GM12878 (cell line): ENCODE results near the gene ATP6V0C. TPM values are rescaled to one million over a fixed set of nuclear protein-coding genes. Genes with fewer than 3 reads are reported as not detected.

Source experiments
- ATAC-seq: fragments of 200-7000 bp; cut with Tn5 transposase; 3 replicates; pipeline ENCODE4 v1.9.1; 2020; ENCODE audit warnings: mild to moderate bottlenecking, moderate library complexity
- BruUV-seq: library from RNA; stranded (reverse); fragments of 400-500 nt; replicated peaks from 2 replicates; lab custom pipeline; 2021; lab: Mats Ljungman, UMichigan
- CTCF ChIA-PET: fragments of 300-600 bp; sonication (Branson Sonifier 250); formaldehyde crosslinking; extraction: SDS; loops from one replicate; lab custom pipeline; 2021; ENCODE audit warnings: inconsistent platforms; lab: Yijun Ruan, JAX
- POLR2A ChIA-PET: fragments of 350-600 bp; formaldehyde crosslinking; extraction: SDS; loops from one replicate; lab custom pipeline; 2021; ENCODE audit warnings: inconsistent platforms; lab: Charles Lee
- RAD21 ChIA-PET: fragments of 300-600 bp; sonication (Branson Sonifier 250); formaldehyde crosslinking; loops from one replicate; lab custom pipeline; 2023; ENCODE audit warnings: antibody characterized with exemption; ENCODE audit not compliant: unreplicated experiment; lab: Charles Lee
- SMC1A ChIA-PET: fragments of 300-600 bp; sonication (Branson Sonifier 250); formaldehyde crosslinking; loops from one replicate; lab custom pipeline; 2023; ENCODE audit not compliant: unreplicated experiment, uncharacterized antibody; lab: Charles Lee
- DNase-seq: peaks from one replicate; pipeline ENCODE4 v3.0.0-alpha.2; 2011; ENCODE audit warnings: low read depth, low spot score
- FAIRE-seq: peaks from 3 replicates; lab custom pipeline; 2011; peaks lifted over from hg19 to GRCh38; lab: Jason Lieb, UNC
- H2AFZ ChIP-seq: 2 replicates; pipeline ENCODE4 v1.6.0; 2011; ENCODE audit warnings: low read depth, low read length, control low read depth; ENCODE audit not compliant: control insufficient read depth
- H3K27ac ChIP-seq: 2 replicates; pipeline ENCODE4 v1.5.1; 2011; ENCODE audit warnings: control low read depth; ENCODE audit not compliant: control insufficient read depth, insufficient read depth
- H3K27me3 ChIP-seq, 2 experiments: replicated peaks in 1 of 2; 2 replicates each; pipeline versions ENCODE4 v1.6.0 to v1.6.1; 2011; ENCODE audit warnings: low read length in 1 of 2; ENCODE audit not compliant: control insufficient read depth in 2 of 2, insufficient read depth in 2 of 2
- H3K36me3 ChIP-seq, 2 experiments: 2 replicates each; pipeline ENCODE4 v1.5.1; 2011; ENCODE audit warnings: low read length in 1 of 2; ENCODE audit not compliant: control insufficient read depth in 2 of 2, insufficient read depth in 2 of 2
- H3K4me1 ChIP-seq: 2 replicates; pipeline ENCODE4 v1.6.1; 2011; ENCODE audit warnings: mild to moderate bottlenecking, low read length, moderate library complexity, mixed read lengths; ENCODE audit not compliant: control insufficient read depth, insufficient read depth
- H3K4me2 ChIP-seq: 2 replicates; pipeline ENCODE4 v1.6.0; 2011; ENCODE audit warnings: control low read depth; ENCODE audit not compliant: control insufficient read depth, insufficient read depth
- H3K4me3 ChIP-seq: fragments of 200-600 bp; sonication (generic); 2 replicates; pipeline ENCODE4 v1.5.1; 2016
- H3K79me2 ChIP-seq: 2 replicates; pipeline ENCODE4 v1.6.0; 2011; ENCODE audit warnings: low read length; ENCODE audit not compliant: control insufficient read depth, insufficient read depth
- H3K9ac ChIP-seq: 2 replicates; pipeline ENCODE4 v1.8.0; 2011; ENCODE audit warnings: low read length, control low read depth, mixed read lengths; ENCODE audit not compliant: control insufficient read depth, insufficient read depth
- H3K9me3 ChIP-seq: replicated peaks from 3 replicates; pipeline ENCODE4 v1.5.1; 2011; ENCODE audit warnings: mild to moderate bottlenecking, low read length; ENCODE audit not compliant: control insufficient read depth, insufficient read depth
- H4K20me1 ChIP-seq: 2 replicates; pipeline ENCODE4 v1.6.0; 2011; ENCODE audit not compliant: control insufficient read depth, insufficient read depth
- BACH1 ChIP-seq: fragments of 450-650 bp; IDR thresholded peaks from 2 replicates; pipeline ENCODE4 v1.6.1; 2017; ENCODE audit warnings: mild to moderate bottlenecking, borderline replicate concordance
- BCL11A ChIP-seq: IDR thresholded peaks from 2 replicates; pipeline ENCODE4 v1.6.1; 2011; ENCODE audit warnings: low read depth, low read length
- BRCA1 ChIP-seq: IDR thresholded peaks from 2 replicates; pipeline ENCODE4 v1.6.1; 2011; ENCODE audit warnings: low read depth, low read length, improper control_type of control experiment
- HDGF ChIP-seq: fragments of 450-650 bp; IDR thresholded peaks from 2 replicates; pipeline ENCODE4 v1.6.1; 2016; ENCODE audit warnings: antibody characterized with exemption
- IKZF2 ChIP-seq, 2 experiments: fragments of 450-650 bp; IDR thresholded peaks; 2 replicates each; pipeline ENCODE4 v1.6.1; 2017; ENCODE audit warnings: mild to moderate bottlenecking in 2 of 2, moderate library complexity in 2 of 2
- IRF4 ChIP-seq: IDR thresholded peaks from 2 replicates; pipeline ENCODE4 v1.6.1; 2011; ENCODE audit warnings: low read depth, low read length
- RCOR1 ChIP-seq: conservative IDR thresholded peaks from 2 replicates; pipeline ENCODE4 v1.6.1; 2012; ENCODE audit warnings: low read depth, low read length, improper control_type of control experiment
- SP1 ChIP-seq: IDR thresholded peaks from one replicate; pipeline ENCODE4 v1.6.1; 2011; ENCODE audit warnings: low read depth, low read length
- TCF12 ChIP-seq: IDR thresholded peaks from 2 replicates; pipeline ENCODE4 v1.6.1; 2011; ENCODE audit warnings: low read depth, mild to moderate bottlenecking, low read length
- WGBS: methylation state at CpG from one replicate; pipeline ENCODE4 v1.1.6; 2016; ENCODE audit warnings: low lambda C conversion rate; ENCODE audit not compliant: insufficient replicate concordance, insufficient coverage; ENCODE audit errors: missing lambda C conversion rate; 5-methylcytosine and 5-hydroxymethylcytosine counted together
- in situ Hi-C: fragments of 300-500 bp; cut with MboI; formaldehyde crosslinking; loops from 9 replicates; pipeline ENCODE4 v1.14.3; 2018; ENCODE audit warnings: mixed read lengths
- intact Hi-C: fragments of 100-400 bp; cut with micrococcal nuclease; formaldehyde crosslinking; loops from one replicate; pipeline ENCODE4 v1.14.2; 2022; ENCODE audit not compliant: unreplicated experiment
- polyA plus RNA-seq, 11 experiments: library from polyadenylated mRNA; depleted of rRNA in 4 of 11; unstranded in 6 of 11; stranded (reverse) in 5 of 11; fragments of >200 nt; fragmentation: Nextera tagmentation in 4 of 11; fragmentation: Illumina TruSeq in 1 of 11; extraction: Ambion mirVana in 4 of 11; extraction: Trizol in 1 of 11; gene quantifications; 1 replicate in 1 of 11; 2 replicates in 10 of 11; pipeline versions ENCODE4 v1.2.1 to v1.2.3, GENCODE V29; 2011 to 2016; ENCODE audit warnings: inconsistent platforms in 2 of 11, missing spikeins in 2 of 11, low read depth in 1 of 11
- total RNA-seq, 4 experiments: library from RNA; depleted of rRNA in 3 of 4; stranded (reverse); fragments of >200 nt in 3 of 4; fragmentation: Illumina TruSeq in 1 of 4; extraction: Trizol in 1 of 4; gene quantifications; 2 replicates each; pipeline versions ENCODE4 v1.2.1 to v1.2.3, GENCODE V29; 2013 to 2021
- TF ChIP-seq, protein P1 (sequence below): IDR thresholded peaks from 2 replicates; pipeline ENCODE4 v1.6.1; 2012; ENCODE audit warnings: low read length, inconsistent platforms
- TF ChIP-seq, protein P2 (sequence below): fragments of 450-650 bp; IDR thresholded peaks from 2 replicates; pipeline ENCODE4 v1.6.1; 2017; ENCODE audit warnings: mild to moderate bottlenecking, moderate library complexity
- TF ChIP-seq, protein P3 (sequence below): IDR thresholded peaks from 2 replicates; pipeline ENCODE4 v1.6.1; 2012; ENCODE audit warnings: low read depth, low read length, improper control_type of control experiment
- TF ChIP-seq, protein P4 (sequence below): IDR thresholded peaks from 2 replicates; pipeline ENCODE4 v1.6.1; 2011; ENCODE audit warnings: borderline replicate concordance, low read depth, mild to moderate bottlenecking, moderate library complexity, low read length; ENCODE audit not compliant: insufficient read depth, poor library complexity, severe bottlenecking

The ATP6V0C gene
- total and polyA plus RNA-seq, 10 of the 15 experiments (the other 5 are each of a cell fraction or from before 2014, with no cell fraction given) = 2.4 to 135 (median 18.4) TPM

DNA sequence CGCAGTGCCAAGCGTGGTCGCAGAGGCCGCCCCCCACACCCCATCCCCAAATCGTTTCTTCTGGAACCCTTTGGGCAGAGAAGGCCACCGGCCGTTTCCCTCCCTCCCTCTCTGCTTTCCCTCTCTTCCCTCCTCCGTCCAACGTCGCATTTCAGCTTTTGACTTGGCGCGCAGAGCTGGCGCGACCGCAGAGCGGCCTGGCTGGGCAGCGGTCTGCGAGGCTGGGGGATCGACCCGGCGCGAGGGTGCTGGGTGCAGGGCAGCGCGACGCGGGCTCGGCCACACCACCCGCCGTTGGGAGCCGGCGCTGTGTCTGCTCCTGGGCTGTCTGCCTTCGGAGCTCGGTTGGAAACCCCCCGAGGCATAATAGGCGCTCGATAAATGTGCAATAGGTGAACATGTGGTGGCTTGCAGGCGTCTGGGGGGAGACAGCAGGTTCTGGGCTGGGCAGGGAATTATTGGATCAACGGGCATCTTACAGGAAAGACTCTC lies 45.5 kb upstream of the ATP6V0C start (continued):
- no peak for TF ChIP-seq BRCA1
- TF ChIP-seq, all 136 proteins: peak for 11

DNA sequence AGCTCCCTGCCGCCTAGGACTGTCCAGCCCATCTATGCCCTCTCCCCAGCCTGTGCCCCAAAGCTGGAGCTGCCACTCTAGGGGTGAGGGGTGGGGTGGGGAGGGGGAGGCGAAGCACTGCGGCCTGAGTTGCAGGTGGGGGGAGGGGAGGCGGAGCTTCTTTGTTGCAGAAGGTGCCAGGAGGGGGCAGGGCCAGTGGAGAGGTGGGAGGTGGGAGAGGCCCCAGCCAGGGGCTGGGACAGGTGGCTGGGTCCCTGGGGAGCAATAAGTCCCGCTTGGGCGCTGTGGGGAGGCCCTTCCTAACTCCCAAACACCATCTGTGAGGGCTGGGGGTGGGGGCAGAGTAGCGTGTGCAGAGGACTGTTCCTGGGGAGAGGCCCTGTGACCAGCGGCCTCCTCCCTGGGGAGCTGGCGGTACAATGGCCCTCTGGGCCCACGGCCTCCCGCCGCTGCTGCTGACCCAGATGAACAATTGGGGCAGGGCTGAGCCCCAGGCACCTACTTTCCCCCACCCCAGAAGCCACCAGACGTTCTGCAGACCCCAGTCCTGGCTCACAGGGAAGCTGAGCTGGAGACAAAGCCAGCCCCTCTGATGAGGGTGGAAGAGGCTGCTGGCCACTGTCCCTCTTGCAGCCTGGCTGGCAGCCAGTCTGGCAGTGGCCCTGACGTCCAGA lies 44.9 kb upstream of the ATP6V0C start:
- Histone ChIP-seq H3K27ac (peak overlapping the region; percentile 24; the same call in 1 of the 2 replicates), H3K4me1 (peaks cover 17% of the 10 kb centered on the region), H3K9me3 (no peaks in the 10 kb centered on the region), H3K4me3 (peak overlapping the region; percentile 72; the same call in 1 of the 2 replicates), H3K27me3 (peaks cover 0 to 2% of the 10 kb centered on the region in 2 experiments; a peak in 1 of 4 replicates), H3K9ac (peak overlapping the region; percentile 24), H2AFZ (peak overlapping the region; percentile 24; the same call in 1 of the 2 replicates), H3K36me3 (no peaks in the 10 kb centered on the region), H4K20me1 (no peaks in the 10 kb centered on the region), H3K4me2 (peak overlapping the region; percentile 90), H3K79me2 (no peaks in the 10 kb centered on the region)
- RAD21 ChIA-PET = interaction anchor here (0.5 to 3.5 kb wide), 9 partner anchors 9 to 84 kb away, joined by 3 to 17 read pairs (median 4); partner anchors contain the start of genes CCNF and TEDC2
- CTCF ChIA-PET = interaction anchor here (0.6 to 2.6 kb wide), 11 partner anchors 9 to 314 kb away, joined by 3 to 20 read pairs (median 4); partner anchors contain the start of genes CCNF, TEDC2 and TRAF7
- no TSS peak for BruUV-seq
- ATAC-seq (peak; percentile 69), FAIRE-seq (no peak), DNase-seq (peak; percentile 49)
- POLR2A ChIA-PET = interaction anchor here (0.6 to 2.5 kb wide), 13 partner anchors 9 to 1801 kb away, joined by 3 to 11 read pairs (median 5); partner anchors contain the start of genes ABCA3, ECI1, RHOT2 and TEDC2
- SMC1A ChIA-PET = interaction anchor here (0.7 to 2.5 kb wide), 4 partner anchors 10 to 41 kb away, joined by 3 to 8 read pairs (median 6); partner anchors contain the start of gene CCNF
- 2% methylated on average over 12 of the region's 14 CpGs for WGBS
- intact Hi-C loops (loop anchor here (5.0 kb wide), 1 partner anchor 38 kb away; no protein-coding TSS in a partner anchor), in situ Hi-C loops (no loop called here)
- TF ChIP-seq HDGF = peak; percentile 66; the same call in 1 of the 2 replicates
- peak; percentile 59; the same call in 1 of the 2 replicates for TF ChIP-seq BCL11A
- TF ChIP-seq, protein P1, sequence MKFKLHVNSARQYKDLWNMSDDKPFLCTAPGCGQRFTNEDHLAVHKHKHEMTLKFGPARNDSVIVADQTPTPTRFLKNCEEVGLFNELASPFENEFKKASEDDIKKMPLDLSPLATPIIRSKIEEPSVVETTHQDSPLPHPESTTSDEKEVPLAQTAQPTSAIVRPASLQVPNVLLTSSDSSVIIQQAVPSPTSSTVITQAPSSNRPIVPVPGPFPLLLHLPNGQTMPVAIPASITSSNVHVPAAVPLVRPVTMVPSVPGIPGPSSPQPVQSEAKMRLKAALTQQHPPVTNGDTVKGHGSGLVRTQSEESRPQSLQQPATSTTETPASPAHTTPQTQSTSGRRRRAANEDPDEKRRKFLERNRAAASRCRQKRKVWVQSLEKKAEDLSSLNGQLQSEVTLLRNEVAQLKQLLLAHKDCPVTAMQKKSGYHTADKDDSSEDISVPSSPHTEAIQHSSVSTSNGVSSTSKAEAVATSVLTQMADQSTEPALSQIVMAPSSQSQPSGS = no peak
- no peak for TF ChIP-seq BRCA1
- peak; percentile 98 for TF ChIP-seq TCF12
- no peak for TF ChIP-seq RCOR1
- TF ChIP-seq, protein P2, sequence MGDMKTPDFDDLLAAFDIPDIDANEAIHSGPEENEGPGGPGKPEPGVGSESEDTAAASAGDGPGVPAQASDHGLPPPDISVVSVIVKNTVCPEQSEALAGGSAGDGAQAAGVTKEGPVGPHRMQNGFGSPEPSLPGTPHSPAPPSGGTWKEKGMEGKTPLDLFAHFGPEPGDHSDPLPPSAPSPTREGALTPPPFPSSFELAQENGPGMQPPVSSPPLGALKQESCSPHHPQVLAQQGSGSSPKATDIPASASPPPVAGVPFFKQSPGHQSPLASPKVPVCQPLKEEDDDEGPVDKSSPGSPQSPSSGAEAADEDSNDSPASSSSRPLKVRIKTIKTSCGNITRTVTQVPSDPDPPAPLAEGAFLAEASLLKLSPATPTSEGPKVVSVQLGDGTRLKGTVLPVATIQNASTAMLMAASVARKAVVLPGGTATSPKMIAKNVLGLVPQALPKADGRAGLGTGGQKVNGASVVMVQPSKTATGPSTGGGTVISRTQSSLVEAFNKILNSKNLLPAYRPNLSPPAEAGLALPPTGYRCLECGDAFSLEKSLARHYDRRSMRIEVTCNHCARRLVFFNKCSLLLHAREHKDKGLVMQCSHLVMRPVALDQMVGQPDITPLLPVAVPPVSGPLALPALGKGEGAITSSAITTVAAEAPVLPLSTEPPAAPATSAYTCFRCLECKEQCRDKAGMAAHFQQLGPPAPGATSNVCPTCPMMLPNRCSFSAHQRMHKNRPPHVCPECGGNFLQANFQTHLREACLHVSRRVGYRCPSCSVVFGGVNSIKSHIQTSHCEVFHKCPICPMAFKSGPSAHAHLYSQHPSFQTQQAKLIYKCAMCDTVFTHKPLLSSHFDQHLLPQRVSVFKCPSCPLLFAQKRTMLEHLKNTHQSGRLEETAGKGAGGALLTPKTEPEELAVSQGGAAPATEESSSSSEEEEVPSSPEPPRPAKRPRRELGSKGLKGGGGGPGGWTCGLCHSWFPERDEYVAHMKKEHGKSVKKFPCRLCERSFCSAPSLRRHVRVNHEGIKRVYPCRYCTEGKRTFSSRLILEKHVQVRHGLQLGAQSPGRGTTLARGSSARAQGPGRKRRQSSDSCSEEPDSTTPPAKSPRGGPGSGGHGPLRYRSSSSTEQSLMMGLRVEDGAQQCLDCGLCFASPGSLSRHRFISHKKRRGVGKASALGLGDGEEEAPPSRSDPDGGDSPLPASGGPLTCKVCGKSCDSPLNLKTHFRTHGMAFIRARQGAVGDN = peak; percentile 40
- peak; percentile 69; the same call in 1 of the 2 replicates for TF ChIP-seq BACH1
- TF ChIP-seq, protein P3, sequence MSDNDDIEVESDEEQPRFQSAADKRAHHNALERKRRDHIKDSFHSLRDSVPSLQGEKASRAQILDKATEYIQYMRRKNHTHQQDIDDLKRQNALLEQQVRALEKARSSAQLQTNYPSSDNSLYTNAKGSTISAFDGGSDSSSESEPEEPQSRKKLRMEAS = no peak
- TF ChIP-seq, protein P4, sequence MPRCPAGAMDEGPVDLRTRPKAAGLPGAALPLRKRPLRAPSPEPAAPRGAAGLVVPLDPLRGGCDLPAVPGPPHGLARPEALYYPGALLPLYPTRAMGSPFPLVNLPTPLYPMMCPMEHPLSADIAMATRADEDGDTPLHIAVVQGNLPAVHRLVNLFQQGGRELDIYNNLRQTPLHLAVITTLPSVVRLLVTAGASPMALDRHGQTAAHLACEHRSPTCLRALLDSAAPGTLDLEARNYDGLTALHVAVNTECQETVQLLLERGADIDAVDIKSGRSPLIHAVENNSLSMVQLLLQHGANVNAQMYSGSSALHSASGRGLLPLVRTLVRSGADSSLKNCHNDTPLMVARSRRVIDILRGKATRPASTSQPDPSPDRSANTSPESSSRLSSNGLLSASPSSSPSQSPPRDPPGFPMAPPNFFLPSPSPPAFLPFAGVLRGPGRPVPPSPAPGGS = peak; percentile 20
- TF ChIP-seq IKZF2 (IDR thresholded peaks at IDR 0.05) = peak; percentile 63 to 79; a peak in 3 of 4 replicates
- TF ChIP-seq IRF4 = 0 out of 2 replicates have a peak, but pooled peaks have one; percentile 29
- TF ChIP-seq SP1 = peak; percentile 52
